ENCODE results near the gene ARHGEF39. TPM values are rescaled to one million over a fixed set of nuclear protein-coding genes. Genes with fewer than 3 reads are reported as not detected.

ARHGEF39 gene
- polyA plus RNA-seq, 1 donor (not counting 4 experiments of a cell fraction or from before 2014, with no cell fraction given), result 2.4 TPM

GRCh38 chr9:35686222-35687203 lies 21.5 kb upstream of the ARHGEF39 start:
- Histone ChIP-seq H3K9me3 (ENCODE audit: control insufficient read depth, low read depth, low read length) (no peaks in the 10 kb centered on the region), H3K9ac (ENCODE audit: control insufficient read depth, extremely low read depth, insufficient read depth, low read length) (no peak overlapping the region), H3K27me3 (ENCODE audit: control insufficient read depth, extremely low read depth, insufficient read depth, low read length) (no peaks in the 10 kb centered on the region), H2AFZ (ENCODE audit: control insufficient read depth, low read length) (no peak overlapping the region), H3K9me1 (ENCODE audit: control insufficient read depth, extremely low read depth, insufficient read depth, low read length) (no peaks in the 10 kb centered on the region), H3K4me1 (ENCODE audit: control insufficient read depth, extremely low read depth, insufficient read depth, low read length) (peaks cover 16% of the 10 kb centered on the region), H3K36me3 (ENCODE audit: control insufficient read depth in 2 of 2, extremely low read depth in 1 of 2, insufficient read depth in 2 of 2, low read length in 2 of 2) (peaks cover 4 to 6% of the 10 kb centered on the region in 2 experiments), H4K20me1 (ENCODE audit: control insufficient read depth, extremely low read depth, insufficient read depth, low read length) (no peaks in the 10 kb centered on the region), H3K27ac (ENCODE audit: control insufficient read depth, insufficient read depth, low read length) (no peak overlapping the region), H3K79me2 (ENCODE audit: control insufficient read depth, insufficient read depth, low read length) (no peaks in the 10 kb centered on the region), H3K4me3 (ENCODE audit: control insufficient read depth in 2 of 3, extremely low read depth in 1 of 3, insufficient read depth in 2 of 3, low read depth in 1 of 3, low read length in 3 of 3) (no peak overlapping the region), H3K4me2 (ENCODE audit: control insufficient read depth, extremely low read depth, insufficient read depth, low read depth, low read length) (no peak overlapping the region)
- no peak for TF ChIP-seq CTCF (optimal IDR thresholded peaks at IDR 0.05 in 1 of 3, IDR thresholded peaks at IDR 0.05 in 1 of 3, conservative IDR thresholded peaks at IDR 0.05 in 1 of 3; ENCODE audit: extremely low read depth in 1 of 3, insufficient read depth in 2 of 3, low read length in 3 of 3)
- TF ChIP-seq EZH2 (IDR thresholded peaks at IDR 0.05; ENCODE audit: low read length), result no peak
- FAIRE-seq (no peak), DNase-seq (ENCODE audit: low read depth, low spot score) (no peak)
- dilution Hi-C loops (cut with MboI; ENCODE audit: extremely low pct_ligation_motif_present, low sequenced_read_pairs), result no loop called here

GRCh38 chr9:35685506-35685905 lies 20.5 kb upstream of the ARHGEF39 start:
- Histone ChIP-seq H3K4me3 (ENCODE audit: control insufficient read depth in 2 of 3, extremely low read depth in 1 of 3, insufficient read depth in 2 of 3, low read depth in 1 of 3, low read length in 3 of 3) (no peak overlapping the region), H3K27ac (ENCODE audit: control insufficient read depth, insufficient read depth, low read length) (no peak overlapping the region), H3K9me1 (ENCODE audit: control insufficient read depth, extremely low read depth, insufficient read depth, low read length) (no peaks in the 10 kb centered on the region), H2AFZ (ENCODE audit: control insufficient read depth, low read length) (no peak overlapping the region), H4K20me1 (ENCODE audit: control insufficient read depth, extremely low read depth, insufficient read depth, low read length) (no peaks in the 10 kb centered on the region), H3K9ac (ENCODE audit: control insufficient read depth, extremely low read depth, insufficient read depth, low read length) (no peak overlapping the region), H3K36me3 (ENCODE audit: control insufficient read depth in 2 of 2, extremely low read depth in 1 of 2, insufficient read depth in 2 of 2, low read length in 2 of 2) (peaks cover 4 to 6% of the 10 kb centered on the region in 2 experiments), H3K79me2 (ENCODE audit: control insufficient read depth, insufficient read depth, low read length) (no peaks in the 10 kb centered on the region), H3K4me2 (ENCODE audit: control insufficient read depth, extremely low read depth, insufficient read depth, low read depth, low read length) (no peak overlapping the region), H3K9me3 (ENCODE audit: control insufficient read depth, low read depth, low read length) (no peaks in the 10 kb centered on the region), H3K4me1 (ENCODE audit: control insufficient read depth, extremely low read depth, insufficient read depth, low read length) (peaks cover 16% of the 10 kb centered on the region), H3K27me3 (ENCODE audit: control insufficient read depth, extremely low read depth, insufficient read depth, low read length) (no peaks in the 10 kb centered on the region)
- TF ChIP-seq EZH2 (IDR thresholded peaks at IDR 0.05; ENCODE audit: low read length) (no peak), CTCF (optimal IDR thresholded peaks at IDR 0.05 in 1 of 3, IDR thresholded peaks at IDR 0.05 in 1 of 3, conservative IDR thresholded peaks at IDR 0.05 in 1 of 3; ENCODE audit: extremely low read depth in 1 of 3, insufficient read depth in 2 of 3, low read length in 3 of 3) (no peak)
- dilution Hi-C loops (cut with MboI; ENCODE audit: extremely low pct_ligation_motif_present, low sequenced_read_pairs), result no loop called here
- no peak for DNase-seq (ENCODE audit: low read depth, low spot score)
- FAIRE-seq, result no peak
